ENCODE results near the gene MCRIP2.

MCRIP2 gene

GRCh38 chr16:625117-625976 lies 16.3 kb upstream of the MCRIP2 start:
- H3K4me3 Mint-ChIP-seq: no peak overlapping the region
- H3K4me1 Mint-ChIP-seq: no peaks in the 10 kb centered on the region
- H3K9me3 Mint-ChIP-seq: no peaks in the 10 kb centered on the region
- CTCF ChIA-PET: interaction anchor here (1.2 kb wide), 1 partner anchor 25 kb away, joined by 3 read pairs; no protein-coding TSS in a partner anchor
- H3K36me3 Mint-ChIP-seq: peaks cover 3% of the 10 kb centered on the region
- DNase-seq: no peak
- peak overlapping the region; percentile 19 for H3K27ac Mint-ChIP-seq
- no peaks in the 10 kb centered on the region for H3K27me3 Mint-ChIP-seq

DNA sequence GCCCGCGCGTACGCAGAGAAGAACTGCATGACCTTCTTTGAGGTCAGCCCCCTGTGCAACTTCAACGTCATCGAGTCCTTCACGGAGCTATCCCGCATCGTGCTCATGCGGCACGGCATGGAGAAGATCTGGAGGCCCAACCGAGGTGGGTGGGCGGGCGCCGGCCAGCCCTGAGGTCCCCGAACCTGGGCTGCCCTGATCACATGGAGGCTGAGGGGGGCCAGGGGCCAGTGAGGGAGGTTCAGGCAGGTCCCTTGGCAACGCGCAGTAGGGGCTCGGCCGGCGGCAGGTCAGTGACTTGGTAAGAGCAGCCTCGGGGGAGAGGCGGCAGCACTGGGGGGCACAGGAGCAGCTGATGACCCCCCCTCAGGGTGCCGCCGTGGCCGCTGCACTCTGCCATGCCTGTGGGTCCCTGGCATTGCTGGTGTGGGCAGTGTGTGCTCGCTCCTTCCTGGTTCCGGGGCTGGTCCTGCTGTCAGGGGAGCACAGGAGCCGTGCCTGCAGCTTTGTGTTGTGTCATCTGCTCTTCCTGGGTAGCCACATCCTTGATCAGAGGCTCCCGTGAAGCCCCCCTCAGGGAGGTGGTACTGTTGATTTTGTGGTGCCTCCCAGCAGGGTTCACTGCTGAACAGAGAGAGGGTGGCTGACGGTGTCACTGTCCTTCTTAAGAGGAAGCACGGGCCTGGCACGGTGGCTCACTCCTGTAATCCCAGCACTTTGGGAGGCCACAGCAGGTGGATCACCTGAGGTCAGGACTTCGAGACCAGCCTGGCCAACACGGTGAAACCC lies 15.5 kb upstream of the MCRIP2 start:
- H3K27me3 Mint-ChIP-seq: no peaks in the 10 kb centered on the region
- no peak for DNase-seq
- H3K4me3 Mint-ChIP-seq: no peak overlapping the region
- peaks cover 3% of the 10 kb centered on the region for H3K36me3 Mint-ChIP-seq
- CTCF ChIA-PET: no interaction called here
- no peaks in the 10 kb centered on the region for H3K4me1 Mint-ChIP-seq
- H3K27ac Mint-ChIP-seq: no peak overlapping the region
- no peaks in the 10 kb centered on the region for H3K9me3 Mint-ChIP-seq

- H3K4me3 Mint-ChIP-seq: no peak overlapping the region
- no peak overlapping the region for H3K27ac Mint-ChIP-seq
Measured at GRCh38 chr16:626787-627453, 14.7 kb upstream of the MCRIP2 start.

DNA sequence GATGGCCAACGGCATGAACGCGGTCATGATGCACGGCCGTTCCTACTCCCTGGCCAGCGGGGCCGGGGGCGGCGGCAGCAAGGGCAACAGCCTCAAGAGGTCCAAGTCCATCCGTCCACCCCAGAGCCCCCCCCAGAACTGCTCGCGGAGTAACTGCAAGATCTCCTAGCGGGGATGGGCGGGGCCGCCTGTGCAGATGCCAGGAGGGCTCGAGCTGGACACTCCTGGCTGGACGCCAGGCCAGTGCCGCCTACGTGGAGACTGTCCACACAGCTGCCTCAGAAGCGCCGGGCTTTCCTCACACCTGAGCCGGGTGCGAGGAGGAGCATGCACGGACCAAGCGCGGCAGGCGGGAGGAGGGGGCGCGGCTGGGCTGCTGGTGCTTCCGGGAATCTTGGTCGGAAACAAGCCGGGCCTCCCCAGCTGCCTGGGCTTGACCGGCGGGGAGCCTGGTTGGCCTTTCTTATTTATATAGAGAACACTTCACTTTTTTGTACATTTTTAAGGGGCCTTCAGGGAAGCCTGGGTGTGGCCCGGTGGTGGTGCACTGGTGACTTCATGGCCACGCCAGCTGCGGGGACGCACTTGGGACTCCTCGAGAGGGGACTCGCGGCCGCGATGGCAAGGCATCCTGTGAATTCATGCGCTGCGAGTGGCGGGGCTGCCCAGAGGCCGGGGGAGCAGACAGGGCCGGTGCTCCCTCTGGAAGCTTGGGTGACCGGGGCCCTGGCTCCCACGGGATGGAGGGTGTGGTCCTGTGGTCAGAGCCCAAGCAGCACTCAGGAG lies 14.0 kb upstream of the MCRIP2 start:
- Mint-ChIP-seq H3K9me3 (no peaks in the 10 kb centered on the region), H3K27me3 (peaks cover 3% of the 10 kb centered on the region), H3K36me3 (peaks cover 3% of the 10 kb centered on the region), H3K4me1 (no peaks in the 10 kb centered on the region), H3K4me3 (no peak overlapping the region), H3K27ac (no peak overlapping the region)
- CTCF ChIA-PET: no interaction called here
- no peak for DNase-seq

More at GRCh38 chr16:626787-627453, 14.7 kb upstream of the MCRIP2 start:
- Mint-ChIP-seq H3K36me3 (peaks cover 3% of the 10 kb centered on the region), H3K27me3 (peaks cover 3% of the 10 kb centered on the region), H3K9me3 (no peaks in the 10 kb centered on the region), H3K4me1 (no peaks in the 10 kb centered on the region)
- DNase-seq: no peak
- CTCF ChIA-PET: no interaction called here

- no peaks in the 10 kb centered on the region for H3K9me3 Mint-ChIP-seq
- CTCF ChIA-PET: no interaction called here
- H3K4me1 Mint-ChIP-seq: no peaks in the 10 kb centered on the region
- no peak overlapping the region for H3K4me3 Mint-ChIP-seq
- H3K27me3 Mint-ChIP-seq: peaks cover 3% of the 10 kb centered on the region
- DNase-seq: no peak
- no peak overlapping the region for H3K27ac Mint-ChIP-seq
- H3K36me3 Mint-ChIP-seq: peaks cover 3% of the 10 kb centered on the region
Measured at GRCh38 chr16:628321-629061, 13.1 kb upstream of the MCRIP2 start.

DNA sequence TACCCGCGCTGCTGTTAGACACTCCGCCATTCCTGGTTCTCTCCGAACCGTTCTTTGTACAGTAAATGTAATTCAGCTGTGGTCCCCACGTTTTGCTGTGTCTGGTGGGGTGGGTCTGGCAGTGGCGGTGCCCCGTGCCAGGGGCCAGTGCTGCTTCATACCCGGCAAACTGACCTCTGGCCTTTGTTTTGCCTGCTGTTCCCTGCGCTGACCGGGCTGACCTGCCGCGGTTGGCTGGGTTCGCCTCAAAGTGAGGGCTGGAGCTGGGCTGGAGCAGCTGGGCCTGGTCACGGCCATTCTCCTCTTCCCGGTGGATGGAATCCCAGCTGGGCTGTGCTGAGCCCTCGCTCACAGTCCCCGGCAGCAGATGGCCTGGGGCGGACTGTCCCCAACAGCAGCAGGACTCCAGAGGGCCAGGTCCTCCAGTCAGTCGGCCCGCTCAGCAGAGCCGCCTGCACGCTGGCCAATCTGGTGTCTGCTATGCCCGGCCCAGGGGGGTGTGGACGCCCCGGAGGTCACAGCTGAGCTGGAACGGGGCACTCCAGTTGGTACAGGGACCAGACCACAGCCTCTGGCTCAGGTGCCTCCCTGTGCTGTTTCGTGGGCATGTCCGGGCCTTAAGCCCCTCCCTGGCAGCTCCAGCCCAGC lies 12.3 kb upstream of the MCRIP2 start:
- Mint-ChIP-seq H3K27ac (no peak overlapping the region), H3K9me3 (no peaks in the 10 kb centered on the region), H3K4me3 (no peak overlapping the region), H3K4me1 (peaks cover 3% of the 10 kb centered on the region), H3K36me3 (peaks cover 3% of the 10 kb centered on the region), H3K27me3 (peaks cover 3% of the 10 kb centered on the region)
- no peak for DNase-seq
- CTCF ChIA-PET: no interaction called here

GRCh38 chr16:629833-630248 lies 11.8 kb upstream of the MCRIP2 start:
- Mint-ChIP-seq H3K27ac (no peak overlapping the region), H3K9me3 (no peaks in the 10 kb centered on the region), H3K36me3 (peaks cover 3% of the 10 kb centered on the region), H3K27me3 (peaks cover 3% of the 10 kb centered on the region), H3K4me3 (no peak overlapping the region), H3K4me1 (peaks cover 6% of the 10 kb centered on the region)
- CTCF ChIA-PET: no interaction called here
- no peak for DNase-seq

- Mint-ChIP-seq H3K27ac (no peak overlapping the region), H3K4me1 (peaks cover 8% of the 10 kb centered on the region), H3K27me3 (peaks cover 3% of the 10 kb centered on the region), H3K9me3 (no peaks in the 10 kb centered on the region), H3K36me3 (peaks cover 3% of the 10 kb centered on the region), H3K4me3 (no peak overlapping the region)
- CTCF ChIA-PET: no interaction called here
- DNase-seq: no peak
Measured at GRCh38 chr16:630249-630814, 11.3 kb upstream of the MCRIP2 start.

GRCh38 chr16:630815-631405 lies 10.7 kb upstream of the MCRIP2 start, which contains the start of gene WFIKKN1:
TSS of gene WFIKKN1 (plus strand) at chr16:630985. CDS start at chr16:631254, 269 bp downstream.
- CTCF ChIA-PET: no interaction called here
- Mint-ChIP-seq H3K27ac (no peak within 1 kb of the TSS), H3K4me3 (no peak within 1 kb of the TSS), H3K9me3 (no peaks in the 10 kb centered on the region), H3K36me3 (peaks cover 3% of the 10 kb centered on the region), H3K27me3 (peaks cover 3% of the 10 kb centered on the region), H3K4me1 (peaks cover 8% of the 10 kb centered on the region)
- no peak for DNase-seq

- H3K27me3 Mint-ChIP-seq: peaks cover 10% of the 10 kb centered on the region
- no peak overlapping the region for H3K4me3 Mint-ChIP-seq
- no peak for DNase-seq
- no peaks in the 10 kb centered on the region for H3K9me3 Mint-ChIP-seq
- H3K36me3 Mint-ChIP-seq: peaks cover 6% of the 10 kb centered on the region
- CTCF ChIA-PET: no interaction called here
- H3K4me1 Mint-ChIP-seq: peaks cover 12% of the 10 kb centered on the region
- H3K27ac Mint-ChIP-seq: no peak overlapping the region
Measured at GRCh38 chr16:631808-632358, 9.7 kb upstream of the MCRIP2 start.

GRCh38 chr16:632486-633335 lies 8.9 kb upstream of the MCRIP2 start:
- DNase-seq: no peak
- CTCF ChIA-PET: no interaction called here
- H3K36me3 Mint-ChIP-seq: peaks cover 6% of the 10 kb centered on the region

More at GRCh38 chr16:632486-633335, 8.9 kb upstream of the MCRIP2 start:
- no peaks in the 10 kb centered on the region for H3K9me3 Mint-ChIP-seq
- H3K27ac Mint-ChIP-seq: no peak overlapping the region
- peaks cover 10% of the 10 kb centered on the region for H3K27me3 Mint-ChIP-seq
- H3K4me1 Mint-ChIP-seq: peaks cover 12% of the 10 kb centered on the region
- H3K4me3 Mint-ChIP-seq: no peak overlapping the region

Measured in activated naive CD4-positive, alpha-beta T cell treated with anti-CD3 and anti-CD28 coated beads, Interleukin-2, amount 10 ng/mL, durations not matched to agents 7 days and 5 days (primary cell).